H9 (cell line): ENCODE data around the gene CCR7. TPM values are rescaled to one million over a fixed set of nuclear protein-coding genes. Genes with fewer than 3 reads are reported as not detected.

Experiments
- DNase-seq: peaks from one replicate; pipeline ENCODE4 v3.0.0-alpha.2; 2017
- H2AFZ ChIP-seq: one replicate; pipeline ENCODE4 v1.6.1; 2013; ENCODE audit warnings: mild to moderate bottlenecking, low read length, control low read depth, moderate library complexity
- H2AK5ac ChIP-seq: 2 replicates; pipeline ENCODE4 v1.6.1; 2013; ENCODE audit warnings: low read length, control low read depth, mixed read lengths; ENCODE audit not compliant: insufficient read length
- H2BK120ac ChIP-seq: one replicate; pipeline ENCODE4 v1.6.1; 2013; ENCODE audit warnings: low read depth, mild to moderate bottlenecking, low read length, control low read depth, inconsistent platforms; ENCODE audit not compliant: poor library complexity, severe bottlenecking
- H2BK12ac ChIP-seq: 2 replicates; pipeline ENCODE4 v1.6.1; 2013; ENCODE audit warnings: low read length, control low read depth, mixed read lengths, low read depth; ENCODE audit not compliant: insufficient read length
- H2BK15ac ChIP-seq: 2 replicates; pipeline ENCODE4 v1.6.1; 2013; ENCODE audit warnings: low read depth, low read length, control low read depth
- H2BK20ac ChIP-seq: one replicate; pipeline ENCODE4 v1.6.1; 2013; ENCODE audit warnings: low read depth, mild to moderate bottlenecking, low read length, control low read depth, inconsistent platforms; ENCODE audit not compliant: poor library complexity, severe bottlenecking
- H2BK5ac ChIP-seq: 2 replicates; pipeline ENCODE4 v1.6.1; 2013; ENCODE audit warnings: low read length, control low read depth, mixed read lengths; ENCODE audit not compliant: insufficient read length
- H3K14ac ChIP-seq: 2 replicates; pipeline ENCODE4 v1.6.1; 2013; ENCODE audit warnings: low read length, control low read depth; ENCODE audit not compliant: insufficient read depth
- H3K18ac ChIP-seq: 2 replicates; pipeline ENCODE4 v1.6.1; 2013; ENCODE audit warnings: low read depth, mild to moderate bottlenecking, mixed read lengths, low read length, control low read depth; ENCODE audit not compliant: insufficient read length
- H3K23ac ChIP-seq: 2 replicates; pipeline ENCODE4 v1.6.1; 2013; ENCODE audit warnings: low read length, control low read depth, mixed read lengths, low read depth; ENCODE audit not compliant: insufficient read length
- H3K23me2 ChIP-seq: 2 replicates; pipeline ENCODE4 v1.6.1; 2013; ENCODE audit warnings: low read depth, mild to moderate bottlenecking, mixed read lengths, low read length, control low read depth; ENCODE audit not compliant: insufficient read length, poor library complexity, severe bottlenecking
- H3K27ac ChIP-seq: 2 replicates; pipeline ENCODE4 v1.5.1; 2013; ENCODE audit warnings: low read length, control low read depth, mixed read lengths, low read depth; ENCODE audit not compliant: insufficient read length
- H3K27me3 ChIP-seq: 2 replicates; pipeline ENCODE4 v1.6.1; 2013; ENCODE audit warnings: low read length, control low read depth, inconsistent platforms; ENCODE audit not compliant: insufficient read depth
- H3K4ac ChIP-seq: 2 replicates; pipeline ENCODE4 v1.6.1; 2013; ENCODE audit warnings: low read depth, mild to moderate bottlenecking, control low read depth, inconsistent platforms, low read length, moderate library complexity
- H3K4me1 ChIP-seq: 2 replicates; pipeline ENCODE4 v1.6.1; 2013; ENCODE audit warnings: low read length, control low read depth, inconsistent platforms; ENCODE audit not compliant: insufficient read depth
- H3K4me2 ChIP-seq: 2 replicates; pipeline ENCODE4 v1.6.1; 2013; ENCODE audit warnings: low read length, control low read depth, mixed read lengths; ENCODE audit not compliant: insufficient read length, insufficient read depth
- H3K56ac ChIP-seq: 2 replicates; pipeline ENCODE4 v1.6.1; 2013; ENCODE audit warnings: low read depth, mild to moderate bottlenecking, mixed read lengths, low read length, control low read depth; ENCODE audit not compliant: insufficient read length
- H3K79me1 ChIP-seq: 2 replicates; pipeline ENCODE4 v1.6.1; 2013; ENCODE audit warnings: low read depth, mild to moderate bottlenecking, moderate library complexity, low read length, control low read depth, inconsistent platforms; ENCODE audit not compliant: insufficient read depth, poor library complexity, severe bottlenecking
- H3K79me2 ChIP-seq: 2 replicates; pipeline ENCODE4 v1.6.1; 2013; ENCODE audit warnings: low read length, control low read depth, inconsistent platforms; ENCODE audit not compliant: insufficient read depth
- H3K9ac ChIP-seq: 2 replicates; pipeline ENCODE4 v1.6.1; 2013; ENCODE audit warnings: low read length, control low read depth, mixed read lengths; ENCODE audit not compliant: insufficient read length; ENCODE audit errors: extremely low read depth
- H3K9me3 ChIP-seq: one replicate; pipeline ENCODE4 v1.6.1; 2013; ENCODE audit warnings: low read depth, low read length, inconsistent platforms; ENCODE audit not compliant: control insufficient read depth
- H3T11ph ChIP-seq: one replicate; pipeline ENCODE4 v1.6.1; 2013; ENCODE audit warnings: mild to moderate bottlenecking, low read length, control low read depth, inconsistent platforms
- H4K20me1 ChIP-seq: one replicate; pipeline ENCODE4 v1.6.1; 2013; ENCODE audit not compliant: control insufficient read depth, insufficient read length, insufficient read depth
- H4K5ac ChIP-seq: 2 replicates; pipeline ENCODE4 v1.6.1; 2013; ENCODE audit warnings: low read depth, mild to moderate bottlenecking, mixed read lengths, low read length, control low read depth; ENCODE audit not compliant: insufficient read length
- H4K8ac ChIP-seq: replicated peaks from 2 replicates; pipeline ENCODE4 v1.6.1; 2013; ENCODE audit warnings: low read length, control low read depth, mixed read lengths, low read depth; ENCODE audit not compliant: insufficient read length
- H4K91ac ChIP-seq: 2 replicates; pipeline ENCODE4 v1.6.1; 2013; ENCODE audit warnings: low read depth, mild to moderate bottlenecking, moderate library complexity, mixed read lengths, low read length, control low read depth; ENCODE audit not compliant: insufficient read length
- H3K27ac Mint-ChIP-seq, 3 experiments: 2 replicates in 2 of 3; 3 replicates in 1 of 3; pipeline ENCODE4 v1.8.0; 2020 to 2021; ENCODE audit warnings: mixed read lengths in 3 of 3, mild to moderate bottlenecking in 1 of 3, moderate library complexity in 1 of 3
- H3K27me3 Mint-ChIP-seq: 2 replicates; pipeline ENCODE4 v1.8.0; 2021; ENCODE audit warnings: low read depth, mild to moderate bottlenecking, moderate library complexity, mixed read lengths
- H3K36me3 Mint-ChIP-seq, 3 experiments: 2 replicates in 2 of 3; 3 replicates in 1 of 3; pipeline ENCODE4 v1.8.0; 2020 to 2021; ENCODE audit warnings: low read depth in 3 of 3, mixed read lengths in 3 of 3; ENCODE audit not compliant: insufficient read depth in 1 of 3
- H3K4me1 Mint-ChIP-seq, 2 experiments: 2 replicates each; pipeline ENCODE4 v1.8.0; 2020; ENCODE audit warnings: mixed read lengths in 2 of 2
- H3K4me3 Mint-ChIP-seq, 2 experiments: 2 replicates in 1 of 2; 3 replicates in 1 of 2; pipeline ENCODE4 v1.8.0; 2020 to 2021; ENCODE audit warnings: mild to moderate bottlenecking in 2 of 2, mixed read lengths in 2 of 2, moderate library complexity in 1 of 2
- H3K9me3 Mint-ChIP-seq, 2 experiments: 2 replicates in 1 of 2; 3 replicates in 1 of 2; pipeline ENCODE4 v1.8.0; 2020; ENCODE audit warnings: mild to moderate bottlenecking in 2 of 2, mixed read lengths in 2 of 2, moderate library complexity in 1 of 2
- WGBS: extraction: QIAGEN DNeasy Blood & Tissue Kit; methylation state at CpG from one replicate; pipeline ENCODE4 v1.1.7; 2013; ENCODE audit warnings: missing lambda C conversion rate, low lambda C conversion rate, mixed read lengths; ENCODE audit not compliant: insufficient read length; ENCODE audit errors: extremely low coverage; 5-methylcytosine and 5-hydroxymethylcytosine counted together
- total RNA-seq: library from RNA; stranded (reverse); gene quantifications from 2 replicates; pipeline ENCODE4 v1.2.1, GENCODE V29; 2021
- TF ChIP-seq, protein P1 (sequence below): fragments of 200-600 bp; sonication (generic); conservative IDR thresholded peaks from 3 replicates; pipeline ENCODE4 v1.8.0; 2021; ENCODE audit warnings: antibody characterized with exemption, mild to moderate bottlenecking

The CCR7 gene
- total RNA-seq, 1 experiment from 2014 or later: 0.31 TPM

DNA sequence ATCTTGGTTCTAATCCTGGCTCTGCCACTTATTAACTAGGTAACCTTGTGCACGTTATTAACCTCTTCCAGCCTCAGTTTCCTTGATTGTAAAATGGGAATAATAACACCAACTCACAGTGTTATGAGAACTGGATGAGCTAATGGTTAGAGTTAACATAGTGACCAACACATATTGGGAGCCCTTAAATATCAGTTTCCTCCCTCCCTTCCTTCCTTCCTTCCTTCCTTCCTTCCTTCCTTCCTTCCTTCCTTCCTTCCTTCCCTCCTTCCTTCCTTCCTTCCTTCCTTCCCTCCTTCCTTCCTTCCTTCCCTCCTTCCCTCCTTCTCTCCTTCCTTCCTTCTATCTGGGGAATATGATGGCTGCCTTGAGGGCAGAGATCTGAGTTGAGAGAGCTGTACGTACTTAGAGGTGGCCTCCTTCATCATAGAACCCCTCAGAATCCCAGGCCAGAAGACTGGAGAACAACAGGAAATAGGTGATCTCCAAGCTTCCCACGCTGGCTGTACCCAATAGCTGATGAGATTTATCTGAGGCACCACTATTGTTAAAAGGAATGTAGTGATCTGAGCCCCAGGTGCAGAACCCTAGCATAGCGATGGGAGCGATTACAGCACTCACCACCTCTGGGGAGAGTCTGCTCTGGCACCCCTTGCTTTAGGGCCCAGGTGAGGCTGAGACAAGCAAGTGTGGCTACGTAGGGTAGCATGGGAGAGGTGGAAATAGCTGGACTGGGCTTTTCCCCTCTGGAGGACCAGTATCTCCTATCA lies 26.2 kb downstream of the CCR7 start:
- Histone ChIP-seq H3K9ac (no peak overlapping the region), H2BK15ac (no peak overlapping the region), H3K27me3 (no peaks in the 10 kb centered on the region), H2BK20ac (no peak overlapping the region), H3K56ac (no peak overlapping the region), H2AK5ac (no peak overlapping the region), H3K4me2 (no peak overlapping the region), H3K4me1 (no peaks in the 10 kb centered on the region; the same call in 1 of the 2 replicates), H3K79me2 (no peaks in the 10 kb centered on the region), H2BK5ac (no peak overlapping the region), H4K8ac (no peak overlapping the region), H3K23ac (no peak overlapping the region), H3T11ph (no peak overlapping the region), H3K79me1 (no peaks in the 10 kb centered on the region), H3K9me3 (no peaks in the 10 kb centered on the region), H3K23me2 (no peaks in the 10 kb centered on the region), H2AFZ (no peak overlapping the region), H4K91ac (no peak overlapping the region), H2BK12ac (no peak overlapping the region), H3K14ac (no peak overlapping the region), H3K18ac (no peak overlapping the region), H3K4ac (no peak overlapping the region), H3K27ac (no peak overlapping the region), H4K20me1 (no peaks in the 10 kb centered on the region), H4K5ac (no peak overlapping the region), H2BK120ac (no peak overlapping the region)
- Mint-ChIP-seq H3K36me3 (no peaks in the 10 kb centered on the region), H3K27ac (no peak overlapping the region), H3K4me3 (no peak overlapping the region), H3K27me3 (peaks cover 3% of the 10 kb centered on the region; the same call in 1 of the 2 replicates), H3K4me1 (peaks cover 14 to 24% of the 10 kb centered on the region in 2 experiments), H3K9me3 (no peaks in the 10 kb centered on the region)
- no peak for DNase-seq
- TF ChIP-seq, protein P1, sequence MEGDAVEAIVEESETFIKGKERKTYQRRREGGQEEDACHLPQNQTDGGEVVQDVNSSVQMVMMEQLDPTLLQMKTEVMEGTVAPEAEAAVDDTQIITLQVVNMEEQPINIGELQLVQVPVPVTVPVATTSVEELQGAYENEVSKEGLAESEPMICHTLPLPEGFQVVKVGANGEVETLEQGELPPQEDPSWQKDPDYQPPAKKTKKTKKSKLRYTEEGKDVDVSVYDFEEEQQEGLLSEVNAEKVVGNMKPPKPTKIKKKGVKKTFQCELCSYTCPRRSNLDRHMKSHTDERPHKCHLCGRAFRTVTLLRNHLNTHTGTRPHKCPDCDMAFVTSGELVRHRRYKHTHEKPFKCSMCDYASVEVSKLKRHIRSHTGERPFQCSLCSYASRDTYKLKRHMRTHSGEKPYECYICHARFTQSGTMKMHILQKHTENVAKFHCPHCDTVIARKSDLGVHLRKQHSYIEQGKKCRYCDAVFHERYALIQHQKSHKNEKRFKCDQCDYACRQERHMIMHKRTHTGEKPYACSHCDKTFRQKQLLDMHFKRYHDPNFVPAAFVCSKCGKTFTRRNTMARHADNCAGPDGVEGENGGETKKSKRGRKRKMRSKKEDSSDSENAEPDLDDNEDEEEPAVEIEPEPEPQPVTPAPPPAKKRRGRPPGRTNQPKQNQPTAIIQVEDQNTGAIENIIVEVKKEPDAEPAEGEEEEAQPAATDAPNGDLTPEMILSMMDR: no peak
- WGBS: no CpG with 5 or more reads among the region's 6 CpGs
